KMS-11 (cell line): ENCODE data around the gene PLGLB2.
"Not testable (repeated sequence)": the region's sequence is repeated elsewhere in the genome, so short reads cannot be mapped to it uniquely, and the experiment has no call there.

Source experiments
- H2AFZ ChIP-seq: fragments of 200-600 bp; sonication (generic); 2 replicates; pipeline ENCODE4 v1.6.1; 2016; ENCODE audit warnings: antibody characterized with exemption, mixed run types, low read depth
- H3K27ac ChIP-seq: fragments of 200-600 bp; sonication (generic); 2 replicates; pipeline ENCODE4 v1.6.1; 2016; ENCODE audit warnings: mild to moderate bottlenecking, mixed run types
- H3K27me3 ChIP-seq: fragments of 200-600 bp; sonication (generic); 2 replicates; pipeline ENCODE4 v1.6.1; 2017; ENCODE audit warnings: mild to moderate bottlenecking, low read depth, mixed run types, moderate library complexity; ENCODE audit not compliant: insufficient read depth
- H3K36me3 ChIP-seq: fragments of 200-600 bp; sonication (generic); 2 replicates; pipeline ENCODE4 v1.6.1; 2017; ENCODE audit warnings: mild to moderate bottlenecking, mixed run types; ENCODE audit not compliant: insufficient read depth
- H3K4me1 ChIP-seq: fragments of 200-600 bp; sonication (generic); 2 replicates; pipeline ENCODE4 v1.6.1; 2016; ENCODE audit warnings: mild to moderate bottlenecking, low read depth, mixed run types; ENCODE audit not compliant: poor library complexity, severe bottlenecking
- H3K4me2 ChIP-seq: fragments of 200-600 bp; sonication (generic); 2 replicates; pipeline ENCODE4 v1.7.0; 2016; ENCODE audit warnings: mild to moderate bottlenecking, mixed run types
- H3K4me3 ChIP-seq: fragments of 200-600 bp; sonication (generic); IDR thresholded peaks from 2 replicates; pipeline ENCODE4 v1.6.1; 2017; ENCODE audit warnings: low read depth, low read length, mixed read lengths; ENCODE audit not compliant: insufficient read depth
- H3K79me2 ChIP-seq: fragments of 200-600 bp; sonication (generic); 2 replicates; pipeline ENCODE4 v1.6.1; 2016; ENCODE audit warnings: low read depth, mixed run types; ENCODE audit not compliant: insufficient read depth
- H3K9ac ChIP-seq: fragments of 200-600 bp; sonication (generic); 2 replicates; pipeline ENCODE4 v1.6.1; 2016; ENCODE audit warnings: mild to moderate bottlenecking, mixed run types
- H4K20me1 ChIP-seq: fragments of 200-600 bp; sonication (generic); 2 replicates; pipeline ENCODE4 v1.6.1; 2016; ENCODE audit warnings: mild to moderate bottlenecking, mixed run types; ENCODE audit not compliant: insufficient read depth

Gene PLGLB2

DNA sequence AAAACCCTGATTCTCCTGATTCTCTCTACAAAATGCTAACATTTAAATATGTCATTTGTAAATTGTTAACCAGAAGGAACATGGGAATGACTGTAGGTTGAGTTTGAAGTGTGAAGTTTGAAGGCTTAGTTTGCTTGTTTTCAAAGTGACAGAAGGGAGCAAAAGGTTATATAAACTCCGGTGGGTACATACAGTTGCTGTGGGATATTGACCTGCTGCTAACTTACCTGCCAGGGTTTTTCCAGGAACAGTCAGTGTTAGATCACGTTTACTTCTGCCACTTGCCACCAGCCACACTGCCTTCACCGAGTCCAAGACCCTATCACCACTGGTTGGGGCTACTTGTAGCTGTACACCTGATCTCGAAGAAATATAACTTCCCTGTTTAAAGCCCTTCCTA is 6.9 kb downstream of the PLGLB2 start:
- not testable (repeated sequence) for H3K4me3 ChIP-seq, H3K27ac ChIP-seq, H3K79me2 ChIP-seq, H3K4me2 ChIP-seq, H3K36me3 ChIP-seq, H3K4me1 ChIP-seq, H3K27me3 ChIP-seq, H2AFZ ChIP-seq, H3K9ac ChIP-seq, H4K20me1 ChIP-seq
